Mucosa of descending colon (tissue), 3 donors: Measurements from ENCODE around the gene DLGAP1. TPM values are rescaled to one million over a fixed set of nuclear protein-coding genes. Genes with fewer than 3 reads are reported as not detected.

Experiments
- ATAC-seq: fragments of 200-7000 bp; cut with Tn5 transposase; one replicate; pipeline ENCODE4 v1.9.1; 2020; ENCODE audit warnings: mild to moderate bottlenecking, moderate library complexity
- DNase-seq, 3 donors: peaks; one replicate each; pipeline ENCODE4 v3.0.0-alpha.2; 2020
- H3K36me3 ChIP-seq: fragments of 200-600 bp; one replicate; pipeline ENCODE4 v1.8.0; 2021; ENCODE audit warnings: low read depth, mild to moderate bottlenecking
- H3K4me1 ChIP-seq: fragments of 200-600 bp; one replicate; pipeline ENCODE4 v1.8.0; 2021; ENCODE audit warnings: low read depth, mild to moderate bottlenecking
- H3K4me3 ChIP-seq: fragments of 200-600 bp; one replicate; pipeline ENCODE4 v1.8.0; 2021; ENCODE audit warnings: mild to moderate bottlenecking
- H3K9me3 ChIP-seq: fragments of 200-600 bp; one replicate; pipeline ENCODE4 v1.8.0; 2021; ENCODE audit warnings: mild to moderate bottlenecking
- intact Hi-C, 2 donors: fragments of 100-400 bp; cut with DNase I in 1 of 2; cut with micrococcal nuclease in 1 of 2; formaldehyde crosslinking; loops; one replicate each; pipeline versions ENCODE4 v1.11.0 to v1.11.1; 2022; cut with DNase I, micrococcal nuclease
- total RNA-seq, 3 donors: library from RNA; stranded (reverse); fragmentation: NEBNext Ultra II Directional in 2 of 3; extraction: Animal tissue kit (Norgen Biotek cat#: 25700) in 2 of 3; gene quantifications; one replicate each; pipeline versions ENCODE4 v1.2.1 to v1.2.4, GENCODE V29; 2021 to 2023
- TF ChIP-seq, protein P1 (sequence below): fragments of 200-600 bp; IDR thresholded peaks from one replicate; pipeline ENCODE4 v1.8.0; 2022; ENCODE audit warnings: antibody characterized with exemption, mild to moderate bottlenecking
- donor health status: DM: no; HTN: no; CAD: no; lungs with moderate emphysema.
- donor health status: DM: no; HTN: no; CAD: no.
- donor health status: DM: no; HTN: yes; CAD: no.

The DLGAP1 gene
- total RNA-seq, 3 donors from 2014 or later = 0.46 to 6.8 (median 4.1) TPM

GRCh38 chr18:3914833-3915610 is 540.1 kb downstream of the DLGAP1 start:
- intact Hi-C loops = no loop called here

DNA sequence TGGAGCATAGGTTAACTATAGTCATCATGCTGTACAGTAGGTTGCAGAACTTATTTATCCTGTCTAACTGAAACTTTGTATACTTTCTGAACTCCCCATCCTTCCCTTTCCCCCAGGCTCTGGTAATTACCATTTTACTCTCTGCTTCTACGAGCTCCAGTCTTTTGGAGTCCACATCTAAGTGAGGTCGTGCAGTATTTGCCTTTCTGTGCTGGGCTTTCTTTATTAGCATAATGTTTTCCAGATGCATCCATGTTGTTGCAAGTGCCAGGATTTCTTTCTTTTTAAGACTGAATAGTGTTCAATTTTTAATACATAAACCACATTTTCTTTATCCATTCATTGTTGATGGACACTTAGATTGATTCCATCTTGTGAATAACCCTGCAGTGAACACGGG is 541.0 kb downstream of the DLGAP1 start:
- intact Hi-C loops = no loop called here
- no peak for DNase-seq
- Histone ChIP-seq H3K9me3 (no peaks in the 10 kb centered on the region), H3K4me1 (no peaks in the 10 kb centered on the region), H3K4me3 (no peak overlapping the region), H3K36me3 (no peaks in the 10 kb centered on the region)
- no peak for ATAC-seq
- TF ChIP-seq, protein P1, sequence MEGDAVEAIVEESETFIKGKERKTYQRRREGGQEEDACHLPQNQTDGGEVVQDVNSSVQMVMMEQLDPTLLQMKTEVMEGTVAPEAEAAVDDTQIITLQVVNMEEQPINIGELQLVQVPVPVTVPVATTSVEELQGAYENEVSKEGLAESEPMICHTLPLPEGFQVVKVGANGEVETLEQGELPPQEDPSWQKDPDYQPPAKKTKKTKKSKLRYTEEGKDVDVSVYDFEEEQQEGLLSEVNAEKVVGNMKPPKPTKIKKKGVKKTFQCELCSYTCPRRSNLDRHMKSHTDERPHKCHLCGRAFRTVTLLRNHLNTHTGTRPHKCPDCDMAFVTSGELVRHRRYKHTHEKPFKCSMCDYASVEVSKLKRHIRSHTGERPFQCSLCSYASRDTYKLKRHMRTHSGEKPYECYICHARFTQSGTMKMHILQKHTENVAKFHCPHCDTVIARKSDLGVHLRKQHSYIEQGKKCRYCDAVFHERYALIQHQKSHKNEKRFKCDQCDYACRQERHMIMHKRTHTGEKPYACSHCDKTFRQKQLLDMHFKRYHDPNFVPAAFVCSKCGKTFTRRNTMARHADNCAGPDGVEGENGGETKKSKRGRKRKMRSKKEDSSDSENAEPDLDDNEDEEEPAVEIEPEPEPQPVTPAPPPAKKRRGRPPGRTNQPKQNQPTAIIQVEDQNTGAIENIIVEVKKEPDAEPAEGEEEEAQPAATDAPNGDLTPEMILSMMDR = no peak

More at GRCh38 chr18:3914833-3915610, 540.1 kb downstream of the DLGAP1 start:
- TF ChIP-seq, protein P1 = no peak
- Histone ChIP-seq H3K9me3 (no peaks in the 10 kb centered on the region), H3K36me3 (no peaks in the 10 kb centered on the region), H3K4me3 (no peak overlapping the region), H3K4me1 (no peaks in the 10 kb centered on the region)
- DNase-seq = no peak
- no peak for ATAC-seq

- no peaks in the 10 kb centered on the region for H3K36me3 ChIP-seq
- intact Hi-C loops = no loop called here
Measured at GRCh38 chr18:3912705-3913104, 542.4 kb downstream of the DLGAP1 start.

DNA sequence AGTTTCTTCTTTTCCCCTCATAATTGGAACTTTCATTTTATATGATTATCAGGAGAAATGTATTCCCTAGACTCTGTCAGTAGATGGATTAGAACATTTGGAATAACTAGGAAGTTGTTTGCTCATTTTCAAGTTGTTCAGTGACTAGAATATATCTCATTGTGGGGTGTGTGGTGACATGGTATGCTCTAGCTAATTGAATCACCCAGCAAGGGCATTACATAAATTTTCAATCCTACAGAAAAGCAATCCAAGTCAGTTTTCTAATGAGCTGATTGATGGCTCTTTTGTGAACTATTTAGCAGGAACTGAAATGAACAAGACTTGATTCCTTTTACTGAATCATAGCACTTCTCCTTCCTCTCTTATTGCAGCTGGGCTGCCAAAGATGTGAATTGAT is 543.7 kb downstream of the DLGAP1 start:
- H3K4me3 ChIP-seq = no peak overlapping the region
- H3K4me1 ChIP-seq = no peaks in the 10 kb centered on the region
- TF ChIP-seq, protein P1 = no peak
- ATAC-seq = no peak
- H3K36me3 ChIP-seq = no peaks in the 10 kb centered on the region
- intact Hi-C loops = no loop called here
- no peak for DNase-seq
- no peaks in the 10 kb centered on the region for H3K9me3 ChIP-seq

More at GRCh38 chr18:3912705-3913104, 542.4 kb downstream of the DLGAP1 start:
- TF ChIP-seq, protein P1 = no peak
- DNase-seq (no peak), ATAC-seq (no peak)
- no peak overlapping the region for H3K4me3 ChIP-seq
- no peaks in the 10 kb centered on the region for H3K4me1 ChIP-seq
- no peaks in the 10 kb centered on the region for H3K9me3 ChIP-seq

DNA sequence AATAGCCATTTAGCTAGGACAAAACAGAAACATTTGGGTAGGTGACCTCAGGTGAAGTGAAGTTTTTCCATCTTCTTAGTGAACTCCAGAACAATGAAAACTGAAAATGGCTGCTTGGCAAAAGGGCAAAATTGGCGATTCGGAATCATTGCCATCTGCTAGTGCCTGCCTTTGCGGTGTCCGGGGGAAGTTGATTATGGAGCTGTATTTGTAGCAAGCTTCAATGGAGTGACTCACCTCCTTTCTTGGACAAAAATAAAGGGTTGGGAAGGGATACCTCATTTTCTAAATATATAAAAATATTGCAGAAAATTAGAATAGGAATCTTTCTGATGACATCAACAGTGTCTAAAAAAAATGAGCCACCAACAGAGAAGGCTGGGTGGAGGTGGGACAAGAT is 544.6 kb downstream of the DLGAP1 start:
- H3K4me1 ChIP-seq = no peaks in the 10 kb centered on the region
- TF ChIP-seq, protein P1 = no peak
- ATAC-seq (no peak), DNase-seq (no peak)
- no peak overlapping the region for H3K4me3 ChIP-seq
- H3K36me3 ChIP-seq = no peaks in the 10 kb centered on the region
- intact Hi-C loops = no loop called here
- no peaks in the 10 kb centered on the region for H3K9me3 ChIP-seq
